ENCODE measurements around the gene NHERF2.

Gene NHERF2

DNA sequence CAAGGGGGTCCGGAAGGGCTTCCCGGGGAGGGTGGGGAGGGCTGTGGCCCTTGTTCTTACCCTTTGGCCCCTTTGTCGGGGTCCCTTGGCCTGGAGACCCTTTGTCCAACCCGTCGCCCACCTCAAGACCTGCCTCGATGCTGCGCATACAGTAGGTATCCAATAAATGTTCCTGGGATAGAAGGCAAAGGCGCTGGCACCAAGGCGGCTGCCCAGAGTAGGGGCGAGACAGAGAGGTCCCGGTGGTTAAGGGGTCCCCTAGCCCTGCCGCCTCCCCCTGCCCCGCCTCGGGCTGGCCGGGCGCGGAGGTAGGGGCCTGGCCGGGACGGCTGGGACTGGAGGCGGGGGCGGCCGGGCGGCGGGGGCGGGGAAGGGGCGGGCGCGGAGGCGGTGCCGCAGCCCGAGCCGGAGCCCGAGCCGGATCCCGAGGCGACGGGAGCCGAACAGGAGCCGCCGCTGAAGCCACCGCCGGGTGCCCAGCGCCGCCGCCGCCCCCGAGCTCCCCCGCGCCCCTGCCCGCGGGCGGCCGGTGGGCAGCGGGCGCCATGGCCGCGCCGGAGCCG is at the start of gene NHERF2:
Gene NHERF2 (plus strand): TSS at position 442 of the 563 bp plus-strand sequence. CDS start 104 bp downstream, at position 546.
- peak in 1 of 2 donors; percentile 27 for DNase-seq

DNA sequence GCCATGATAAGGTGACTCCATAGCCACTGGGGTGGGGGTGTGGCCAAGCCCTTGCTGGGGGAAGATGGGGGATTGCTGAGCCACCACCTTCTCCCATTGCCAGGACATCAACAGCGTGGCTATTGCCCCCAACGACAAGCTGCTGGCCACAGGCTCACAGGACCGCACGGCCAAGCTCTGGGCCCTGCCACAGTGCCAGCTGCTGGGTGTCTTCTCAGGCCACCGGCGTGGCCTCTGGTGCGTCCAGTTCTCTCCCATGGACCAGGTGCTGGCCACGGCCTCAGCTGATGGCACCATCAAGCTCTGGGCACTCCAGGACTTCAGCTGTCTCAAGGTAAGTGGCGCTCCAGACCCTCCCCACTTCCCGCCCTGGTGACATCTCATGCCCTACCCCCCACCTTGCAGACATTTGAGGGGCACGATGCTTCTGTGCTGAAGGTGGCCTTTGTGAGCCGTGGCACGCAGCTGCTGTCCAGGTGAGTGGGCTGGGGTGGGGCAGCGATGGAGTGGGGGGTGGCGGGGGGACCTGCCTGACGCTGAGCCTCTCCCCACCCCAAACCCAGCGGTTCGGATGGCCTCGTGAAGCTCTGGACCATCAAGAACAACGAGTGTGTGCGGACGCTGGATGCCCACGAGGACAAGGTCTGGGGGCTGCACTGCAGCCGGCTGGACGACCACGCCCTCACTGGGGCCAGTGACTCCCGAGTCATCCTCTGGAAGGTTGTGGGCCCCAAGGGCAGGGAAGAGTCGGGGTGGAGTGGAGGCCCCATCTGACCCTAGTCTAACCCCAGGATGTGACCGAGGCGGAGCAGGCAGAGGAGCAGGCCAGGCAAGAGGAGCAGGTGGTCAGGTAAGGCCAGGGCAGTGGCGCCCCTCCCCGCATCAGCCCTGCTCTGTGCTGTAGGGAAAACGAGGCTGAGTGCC is 49.5 kb upstream of the NHERF2 start:
- DNase-seq: no peak

DNA sequence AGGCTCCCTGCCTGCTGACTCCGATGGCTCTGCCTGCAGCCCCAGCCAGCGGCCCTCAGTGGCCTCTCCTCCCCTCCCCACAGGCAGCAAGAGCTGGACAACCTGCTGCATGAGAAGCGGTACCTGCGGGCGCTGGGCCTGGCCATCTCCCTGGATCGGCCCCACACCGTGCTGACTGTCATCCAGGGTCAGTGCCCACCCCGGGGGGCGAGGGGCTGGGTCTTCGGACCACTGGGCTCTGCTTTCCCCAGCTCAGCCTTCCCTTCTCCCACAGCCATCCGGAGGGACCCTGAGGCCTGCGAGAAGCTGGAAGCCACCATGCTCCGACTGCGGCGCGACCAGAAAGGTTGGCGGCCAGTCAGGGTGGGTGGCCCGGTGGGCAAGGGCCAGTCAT is 48.8 kb upstream of the NHERF2 start:
- no peak for DNase-seq

DNA sequence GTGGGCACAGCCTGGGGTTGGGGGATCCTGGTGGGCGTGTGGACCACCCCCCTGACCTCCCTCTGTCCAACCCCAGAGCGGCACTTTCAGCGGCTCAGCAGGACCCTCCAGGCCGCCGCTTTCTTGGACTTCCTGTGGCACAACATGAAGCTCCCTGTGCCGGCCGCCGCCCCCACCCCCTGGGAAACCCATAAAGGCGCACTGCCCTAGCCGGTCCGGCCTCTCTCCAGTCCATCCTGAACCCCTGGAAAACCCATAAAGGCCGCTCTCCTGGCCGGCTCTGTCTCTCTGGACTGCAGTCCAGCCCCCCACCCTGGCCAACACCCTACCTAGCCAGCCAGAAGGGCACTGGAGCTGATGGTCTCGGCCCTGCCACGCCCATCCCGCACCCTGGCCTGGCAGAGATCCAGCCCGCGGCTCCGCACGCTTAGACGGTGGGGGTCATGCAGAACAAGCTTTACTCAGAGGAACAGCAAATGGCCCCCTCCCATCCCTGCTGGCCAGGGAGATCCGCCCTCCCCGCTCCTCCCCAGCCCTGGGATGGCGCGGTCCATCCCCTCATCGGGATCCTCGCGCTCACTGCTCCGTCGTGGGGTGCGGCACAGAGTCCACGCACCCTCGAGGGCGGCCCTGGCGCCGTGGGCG is 48.1 kb upstream of the NHERF2 start:
- no peak for DNase-seq

DNA sequence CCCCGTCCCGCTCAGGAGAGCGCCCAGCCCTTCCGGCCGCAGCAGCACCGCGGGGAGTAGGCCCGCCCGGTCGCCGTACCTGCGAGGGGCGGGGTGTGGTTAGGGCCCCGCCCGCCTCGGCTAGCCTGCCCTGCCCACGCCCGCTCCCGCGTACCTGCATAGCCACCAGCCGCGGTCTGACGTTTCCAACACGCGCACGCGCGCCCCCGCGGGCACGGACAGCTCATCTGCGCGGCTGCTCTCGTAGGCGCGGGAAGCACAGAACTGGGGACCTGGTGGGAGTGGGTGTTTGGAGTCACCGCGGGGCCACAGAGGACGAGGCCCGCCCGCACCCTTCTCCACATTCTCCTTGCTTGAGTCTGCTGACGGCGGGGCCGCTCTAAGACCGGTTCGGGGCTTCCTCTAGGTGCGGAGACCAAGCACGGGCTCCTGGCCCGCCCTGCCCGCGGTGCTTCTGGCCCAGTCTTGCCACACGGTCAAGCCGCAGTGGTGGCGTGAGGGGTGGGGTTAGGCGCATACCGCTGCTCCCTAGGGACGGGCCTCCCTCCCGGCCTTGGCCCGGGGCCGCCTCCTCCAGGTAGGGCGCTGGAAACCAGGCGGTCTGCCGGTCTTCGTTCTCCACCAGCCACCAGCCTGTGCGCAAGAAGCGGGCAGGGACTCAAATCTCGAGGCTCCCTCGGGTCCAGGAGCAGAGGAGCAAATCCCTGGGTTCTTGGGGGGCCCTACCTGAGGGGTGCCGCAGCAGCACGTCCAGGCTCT is 47.3 kb upstream of the NHERF2 start:
- DNase-seq: peak in 1 of 2 donors; percentile 41

GRCh38 chr16:1980030-1980769 is 46.5 kb upstream of the NHERF2 start:
- DNase-seq: no peak

- DNase-seq: no peak
Observed at GRCh38 chr16:1980770-1981087, 46.0 kb upstream of the NHERF2 start.

DNA sequence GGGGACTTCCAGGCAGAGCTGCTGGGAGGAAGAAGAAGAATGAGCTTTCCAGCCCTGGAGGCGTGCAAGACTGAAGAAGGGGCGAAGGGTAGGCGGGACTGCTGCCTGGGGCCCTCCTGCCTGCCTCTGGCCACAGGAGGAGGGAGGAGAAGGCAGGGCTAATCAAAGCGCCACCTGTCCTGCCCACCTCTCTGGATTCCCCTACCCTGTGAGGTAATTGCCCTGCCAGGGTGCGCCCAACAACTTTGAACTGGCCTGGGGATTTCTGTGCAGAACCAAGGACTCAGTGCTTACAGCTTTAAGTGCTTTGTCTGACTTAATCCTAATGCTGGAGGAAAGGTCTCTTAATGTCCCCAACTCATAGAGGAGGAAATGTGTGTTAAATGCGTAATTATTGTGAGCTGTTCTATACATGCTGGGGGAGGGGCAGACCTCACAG is 45.3 kb upstream of the NHERF2 start, which contains the start of gene NOXO1:
Gene NOXO1 (minus strand): TSS at position 72 of the 439 bp plus-strand sequence. CDS start 290 bp downstream, outside the sequence.
- no peak for DNase-seq

GRCh38 chr16:1982013-1982433 is 44.7 kb upstream of the NHERF2 start:
- no peak for DNase-seq

GRCh38 chr16:1982991-1983543 is 43.6 kb upstream of the NHERF2 start:
- DNase-seq: no peak

DNA sequence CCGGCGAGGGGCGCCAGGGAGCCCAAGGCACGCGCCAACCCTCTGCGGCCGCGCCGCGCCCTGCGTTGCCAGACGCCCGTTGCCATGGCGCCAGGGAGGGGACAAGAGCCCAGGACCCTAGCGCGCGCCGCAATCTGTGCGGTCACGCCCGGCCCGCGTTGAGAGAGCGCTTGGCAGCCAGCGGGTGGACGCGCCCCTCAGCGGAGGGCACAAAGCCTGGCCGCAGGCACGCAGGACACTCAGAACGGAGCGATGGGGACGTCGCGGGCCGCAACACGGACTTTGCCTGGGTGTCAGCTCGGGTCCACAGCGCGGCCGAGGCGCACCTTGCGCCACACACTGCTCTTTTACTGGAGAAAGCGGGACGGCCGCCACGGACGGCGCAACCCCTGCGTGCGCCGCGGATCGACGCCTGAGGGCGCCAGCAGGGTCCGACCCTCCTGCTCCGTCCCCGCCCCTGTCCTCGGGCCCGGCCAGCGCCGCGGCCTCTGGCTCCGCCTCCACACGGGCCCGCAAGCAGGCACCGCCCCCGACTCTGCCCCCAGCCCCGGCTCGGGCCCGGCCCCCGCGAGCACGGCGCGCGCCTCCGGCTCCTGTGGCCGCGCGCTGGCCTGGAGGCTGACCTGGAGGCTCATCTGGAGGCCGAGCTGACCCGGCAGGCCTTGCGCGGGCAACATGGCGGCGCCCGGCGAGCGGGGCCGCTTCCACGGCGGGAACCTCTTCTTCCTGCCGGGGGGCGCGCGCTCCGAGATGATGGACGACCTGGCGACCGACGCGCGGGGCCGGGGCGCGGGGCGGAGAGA is 43.0 kb upstream of the NHERF2 start, which contains the start of gene GFER:
Gene GFER (plus strand): TSS at position 650 of the 803 bp plus-strand sequence. CDS start 26 bp downstream, at position 676.
- peak; percentile 80 to 84 for DNase-seq

- no peak for DNase-seq
Observed at GRCh38 chr16:1984347-1985225, 42.1 kb upstream of the NHERF2 start.

DNA sequence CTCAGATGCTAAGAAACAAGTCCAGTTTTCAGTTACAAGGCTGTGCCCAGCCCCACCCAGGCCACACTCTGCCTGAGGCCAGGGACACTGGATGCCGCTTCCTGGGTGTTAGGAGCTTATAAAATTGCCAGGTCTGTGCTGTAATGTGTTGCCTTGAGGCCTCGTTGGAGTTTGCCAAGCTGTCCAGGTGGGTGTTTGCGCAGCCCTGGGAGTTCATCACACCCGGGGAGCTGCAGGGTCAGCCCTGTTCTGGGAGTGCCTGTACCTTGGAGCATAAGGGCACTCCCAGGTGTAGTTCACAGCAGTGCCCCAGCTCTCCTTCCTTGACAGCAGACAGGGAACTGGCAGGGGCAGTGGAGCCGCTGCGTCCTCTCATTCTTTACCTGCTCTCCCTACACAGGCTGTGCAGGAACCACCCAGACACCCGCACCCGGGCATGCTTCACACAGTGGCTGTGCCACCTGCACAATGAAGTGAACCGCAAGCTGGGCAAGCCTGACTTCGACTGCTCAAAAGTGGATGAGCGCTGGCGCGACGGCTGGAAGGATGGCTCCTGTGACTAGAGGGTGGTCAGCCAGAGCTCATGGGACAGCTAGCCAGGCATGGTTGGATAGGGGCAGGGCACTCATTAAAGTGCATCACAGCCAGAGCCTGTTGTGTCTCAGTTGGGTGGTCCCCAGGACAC is 41.1 kb upstream of the NHERF2 start:
- no peak for DNase-seq

DNA sequence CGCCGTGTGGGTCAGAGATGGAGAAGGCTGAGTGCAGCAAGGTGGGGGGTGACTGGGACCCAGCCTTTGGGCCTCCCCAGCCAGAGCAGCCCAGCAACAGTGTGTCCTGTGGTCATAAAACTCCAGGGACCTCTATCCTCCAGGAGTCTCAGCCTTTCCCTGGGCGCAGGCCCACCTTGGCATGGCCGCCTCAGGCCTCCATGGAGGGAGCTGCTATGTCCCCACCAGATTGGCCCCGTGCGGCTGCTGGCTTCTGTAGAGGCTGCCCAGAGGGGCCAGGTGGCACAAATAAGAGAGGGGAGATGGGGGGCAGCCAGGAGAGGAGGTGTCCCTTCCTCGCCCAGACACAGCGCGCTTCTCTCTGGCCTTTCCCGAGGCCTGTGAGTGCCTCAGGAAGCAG is 39.5 kb upstream of the NHERF2 start:
- no peak for DNase-seq

GRCh38 chr16:1989209-1990100 is 37.2 kb upstream of the NHERF2 start, which contains the start of gene SYNGR3:
TSS of gene SYNGR3 (plus strand) at chr16:1989970. CDS start at chr16:1990103, 133 bp downstream.
- DNase-seq: no peak

DNA sequence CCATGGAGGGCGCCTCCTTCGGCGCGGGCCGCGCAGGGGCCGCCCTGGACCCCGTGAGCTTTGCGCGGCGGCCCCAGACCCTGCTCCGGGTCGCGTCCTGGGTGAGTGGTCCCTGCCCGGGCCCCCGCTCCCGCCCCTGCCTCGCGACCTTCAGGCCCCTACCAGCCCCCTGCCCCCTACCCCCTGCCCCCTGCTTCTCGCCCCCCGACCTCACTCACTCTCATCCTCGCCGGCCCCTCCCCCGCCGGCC is 36.7 kb upstream of the NHERF2 start:
- DNase-seq: no peak

- peak; percentile 59 to 63 for DNase-seq
Observed at GRCh38 chr16:1990351-1991134, 36.2 kb upstream of the NHERF2 start.

Measured in CD4-positive, alpha-beta T cell treated with Interleukin-4 for 1 hour (primary cell).